GM19238 (cell line): Measurements from ENCODE around the gene UQCRC1.

Experiments used
- DNase-seq: peaks from one replicate; pipeline ENCODE4 v3.0.0; 2011; ENCODE audit warnings: low spot score; ENCODE audit not compliant: insufficient read length

The UQCRC1 gene

DNA sequence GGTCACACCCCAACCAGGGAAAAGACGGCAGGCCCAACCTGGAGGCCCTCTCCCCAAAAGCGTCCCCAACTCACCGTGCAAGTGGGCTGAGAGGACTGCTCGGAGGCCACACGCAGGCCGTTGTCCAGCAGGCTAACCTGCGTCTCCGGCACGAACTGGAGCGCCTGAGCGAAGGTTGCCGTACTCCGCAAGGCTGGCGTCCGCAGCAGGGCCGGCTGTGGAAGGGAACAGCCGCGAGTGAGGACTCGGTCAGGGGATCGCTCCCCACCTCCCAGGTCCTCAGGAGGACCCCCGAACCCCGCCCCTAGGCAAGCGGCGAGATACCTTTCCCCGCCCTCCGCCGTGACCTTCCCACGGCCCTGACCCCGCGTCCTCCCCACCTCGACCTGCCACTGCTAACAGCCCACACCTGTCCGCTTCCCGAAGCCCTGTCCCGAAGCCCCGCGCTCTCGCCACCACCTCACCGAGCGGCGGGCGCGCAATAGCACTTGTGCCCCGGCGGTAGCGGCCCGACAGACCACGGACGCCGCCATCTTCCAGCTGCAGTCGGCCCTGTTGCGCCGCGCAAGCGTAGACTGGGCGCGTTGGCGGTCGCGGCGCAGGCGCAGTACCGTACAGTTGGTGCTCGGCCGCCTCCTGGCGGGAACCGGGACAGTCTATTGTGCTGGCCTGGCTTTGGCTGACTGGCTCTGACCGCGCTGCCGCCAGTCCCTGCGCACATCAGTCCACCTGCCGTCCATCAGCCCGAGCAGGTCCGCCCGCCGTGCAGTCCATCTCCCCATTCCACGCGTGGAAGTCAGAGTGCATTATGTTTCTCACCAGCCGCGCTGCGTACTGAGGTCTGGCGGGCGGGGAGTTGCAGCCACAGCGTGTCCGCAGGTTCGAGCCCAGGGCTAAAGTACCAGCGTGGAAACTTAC lies at the start of gene UQCRC1:
UQCRC1 (minus strand) TSS at position 559 of the 918 bp plus-strand sequence; CDS start at position 533, 26 bp downstream.
- DNase-seq, result peak; percentile 98

DNA sequence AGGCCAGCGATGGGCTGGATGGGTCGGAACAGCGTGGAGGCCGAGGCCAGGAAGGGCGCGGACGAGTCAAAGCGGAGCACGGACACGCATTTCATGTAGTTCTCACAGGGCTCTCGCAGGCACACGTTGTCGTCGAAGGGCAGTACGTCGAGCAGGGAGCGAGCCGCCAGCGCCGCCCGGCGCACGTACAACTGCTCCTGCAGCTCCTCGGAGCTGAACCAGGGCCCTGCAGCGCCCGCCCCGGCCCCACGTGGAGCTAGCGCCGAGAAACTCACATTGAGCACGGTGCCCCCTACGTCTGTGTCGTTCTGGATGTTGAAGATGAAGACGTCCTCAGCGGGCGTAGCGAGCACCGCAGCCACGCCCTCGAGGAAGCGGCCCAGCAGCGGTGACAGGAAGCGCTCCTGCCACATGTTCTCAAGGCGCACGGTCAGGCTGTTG lies 47.4 kb upstream of the UQCRC1 start:
- DNase-seq, result no peak

DNA sequence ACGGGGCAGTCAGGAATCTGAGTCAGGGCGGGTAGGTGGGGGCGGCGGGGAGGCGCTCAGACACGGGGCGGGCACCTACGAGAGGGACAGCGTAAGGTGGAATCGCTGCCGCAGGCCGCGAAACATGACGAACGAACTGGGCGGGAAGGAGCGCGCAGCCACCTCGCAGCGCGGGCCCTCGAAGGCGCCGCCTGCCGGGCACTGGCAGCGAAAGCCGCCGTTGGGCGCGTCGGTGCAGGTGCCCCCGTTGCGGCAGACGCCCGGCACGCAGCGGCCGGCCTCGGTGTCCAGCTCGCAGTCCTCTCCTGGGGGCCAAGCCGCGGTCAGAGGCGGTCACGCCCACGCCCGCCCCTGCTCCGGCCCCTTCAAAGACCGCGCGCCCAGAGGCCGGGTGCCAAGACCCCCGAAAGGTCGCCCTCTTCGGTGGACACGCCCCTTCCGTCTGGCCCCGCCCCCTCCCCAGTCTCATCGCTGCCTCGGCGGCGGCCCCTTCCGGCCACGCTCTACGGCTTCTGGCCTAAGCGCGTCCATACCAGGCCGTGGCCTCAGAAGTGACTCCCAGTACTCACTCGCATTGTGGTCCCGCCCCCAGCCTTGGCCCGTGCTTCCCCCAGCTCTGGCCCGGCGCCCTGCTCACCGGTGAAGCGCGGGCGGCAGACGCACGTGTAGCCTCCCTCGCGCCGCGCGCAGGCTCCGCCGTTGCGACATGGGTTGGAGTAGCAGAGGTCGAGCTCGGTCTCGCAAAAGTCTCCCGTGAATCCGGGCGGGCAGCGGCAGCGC lies 46.8 kb upstream of the UQCRC1 start:
- DNase-seq, result peak; percentile 87

DNA sequence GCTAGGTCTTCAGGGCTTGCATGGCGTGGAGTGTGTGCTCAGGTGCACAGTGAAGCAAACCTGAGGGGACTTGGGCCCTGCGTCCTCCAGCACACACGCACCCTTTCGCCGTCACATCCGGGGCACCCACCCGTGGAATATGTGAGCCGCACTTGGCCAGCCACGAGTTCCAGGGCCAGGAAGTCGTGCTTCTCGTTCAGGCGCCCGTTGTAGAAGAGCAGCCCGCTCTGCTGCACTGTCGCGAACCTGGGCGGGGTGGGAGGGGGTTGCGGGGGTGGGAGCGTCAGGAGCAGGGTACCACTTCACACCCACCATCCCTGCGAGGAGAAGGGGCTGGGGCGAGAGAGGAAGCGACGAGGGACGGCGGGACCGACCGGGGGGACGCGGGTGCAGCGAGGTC lies 46.2 kb upstream of the UQCRC1 start:
- no peak for DNase-seq

DNA sequence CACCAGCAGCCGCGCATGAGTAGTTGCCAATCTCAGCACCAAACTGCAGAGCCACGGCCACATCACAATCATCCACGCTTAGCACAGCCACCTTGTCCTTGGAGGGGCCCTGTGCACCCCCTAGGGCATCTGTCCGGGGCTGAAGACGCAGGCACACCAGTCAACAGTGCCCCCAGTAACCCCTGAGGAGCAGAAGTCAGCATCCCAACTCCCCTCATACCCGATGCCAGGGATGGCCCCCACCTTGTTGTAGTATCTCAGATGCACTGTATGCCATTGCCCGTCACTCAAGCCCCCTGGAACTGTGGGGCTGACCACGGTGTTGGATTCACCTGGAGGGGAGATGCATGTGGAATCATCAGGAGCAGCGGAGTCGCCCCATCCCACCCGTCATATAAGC lies 45.6 kb upstream of the UQCRC1 start:
- DNase-seq, result no peak

DNA sequence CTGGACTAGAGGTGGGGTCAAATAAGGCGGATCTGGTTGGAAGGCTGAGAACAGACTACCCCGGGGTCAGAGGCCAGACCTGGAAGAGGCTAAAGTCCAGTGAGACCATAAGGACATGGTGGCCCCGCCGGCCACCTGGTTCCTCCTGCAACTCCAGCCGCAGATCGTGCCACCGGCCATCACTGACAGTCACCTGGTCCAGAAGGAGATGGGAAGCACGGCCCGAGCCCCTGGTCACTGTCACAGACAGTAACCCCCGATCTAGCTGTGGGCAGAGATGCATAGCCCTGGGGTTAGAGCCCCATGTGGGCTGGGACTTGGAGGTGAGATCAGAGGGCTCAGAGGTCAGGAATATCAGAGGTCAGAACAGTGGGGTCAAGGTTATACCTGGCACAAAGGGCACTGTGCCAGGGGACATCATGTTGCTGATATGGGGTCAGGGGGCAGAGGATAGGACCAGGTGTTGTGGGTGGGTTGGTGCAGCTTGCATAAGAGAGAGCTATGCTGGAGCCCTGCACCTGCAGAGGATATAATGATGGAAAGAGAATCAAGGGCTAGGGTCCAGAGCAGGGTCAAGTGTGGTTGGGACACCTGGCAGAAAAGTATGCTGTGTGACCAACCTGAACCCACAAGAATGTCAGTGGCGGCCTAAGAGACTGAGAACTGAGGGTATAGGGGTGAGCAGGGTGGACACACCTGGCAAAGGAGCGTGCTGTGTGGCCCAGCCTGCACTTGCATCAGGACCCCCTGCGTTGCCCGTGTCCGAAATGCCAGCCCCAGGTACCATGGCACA lies 43.7 kb upstream of the UQCRC1 start:
- no peak for DNase-seq

DNA sequence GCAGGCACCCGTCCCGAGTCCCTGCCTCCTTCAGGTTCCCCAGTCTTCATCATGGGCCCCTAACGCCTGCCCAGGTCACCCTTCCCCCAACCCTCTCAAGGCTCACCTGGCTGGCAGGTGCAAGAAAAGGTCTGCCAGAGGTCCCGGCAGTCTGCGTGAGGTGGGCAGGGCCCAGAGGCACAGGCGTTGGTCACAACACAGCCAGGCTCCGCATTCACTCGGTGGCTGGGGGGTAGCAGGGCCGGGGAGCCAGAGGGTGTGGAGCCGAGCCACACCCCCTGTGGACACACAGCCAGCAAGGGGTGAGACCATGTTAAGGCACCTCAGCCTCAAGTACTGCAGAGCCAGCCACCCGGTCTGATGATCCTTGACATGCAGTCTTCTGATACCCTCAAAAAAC lies 42.3 kb upstream of the UQCRC1 start:
- DNase-seq, result no peak

DNA sequence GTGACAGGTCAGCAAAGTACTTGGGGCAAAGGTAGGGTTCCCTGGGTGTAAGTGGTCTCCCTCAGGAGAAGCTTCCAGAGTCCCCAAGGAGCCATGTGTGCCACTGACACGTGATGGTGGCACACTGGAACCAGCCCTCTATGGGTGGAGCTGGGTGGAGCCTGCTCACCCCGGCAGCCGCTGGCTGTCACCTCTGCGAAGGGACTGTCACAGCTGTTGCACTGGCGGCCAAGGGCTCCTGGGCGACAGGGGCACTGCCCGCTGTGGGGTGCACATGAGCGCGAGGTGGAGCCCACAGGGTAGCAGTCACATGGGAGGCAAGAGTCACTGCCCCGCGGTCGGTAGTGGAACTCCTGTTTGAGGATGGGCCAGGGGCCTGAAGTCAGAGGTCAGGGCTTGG lies 41.3 kb upstream of the UQCRC1 start:
- no peak for DNase-seq

DNA sequence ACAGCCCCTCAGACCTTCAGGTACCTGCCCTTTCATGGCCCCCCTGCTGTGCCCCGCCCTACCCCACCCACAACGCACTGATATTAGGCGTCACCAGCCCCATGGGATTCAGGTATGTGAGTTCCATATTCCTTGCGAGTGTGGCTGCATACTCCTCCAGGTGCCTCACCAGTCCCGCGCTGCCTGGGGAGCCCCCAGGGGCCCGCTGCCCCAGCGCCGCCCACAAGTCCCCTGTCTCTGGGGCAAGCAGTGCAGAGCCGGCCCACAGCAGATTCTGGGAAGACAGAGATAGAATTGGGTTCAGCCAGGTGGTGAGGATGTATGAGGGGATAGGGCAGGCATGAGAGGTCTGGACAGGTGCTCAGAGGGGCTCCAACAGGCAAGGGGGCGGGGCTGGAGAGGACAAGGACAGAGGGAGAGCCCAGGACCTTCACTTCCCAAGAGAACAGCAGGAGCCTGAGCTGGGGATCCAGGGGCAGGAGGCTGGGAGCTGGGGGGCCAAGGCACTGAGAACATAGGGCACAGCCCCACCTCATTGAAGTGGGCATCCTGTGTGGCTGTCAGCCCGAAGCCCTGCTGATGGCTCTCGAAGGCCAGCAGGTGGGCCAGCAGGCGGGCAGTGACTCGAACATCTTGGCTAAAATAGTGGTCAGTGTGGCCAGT lies 38.9 kb upstream of the UQCRC1 start:
- DNase-seq, result no peak

DNA sequence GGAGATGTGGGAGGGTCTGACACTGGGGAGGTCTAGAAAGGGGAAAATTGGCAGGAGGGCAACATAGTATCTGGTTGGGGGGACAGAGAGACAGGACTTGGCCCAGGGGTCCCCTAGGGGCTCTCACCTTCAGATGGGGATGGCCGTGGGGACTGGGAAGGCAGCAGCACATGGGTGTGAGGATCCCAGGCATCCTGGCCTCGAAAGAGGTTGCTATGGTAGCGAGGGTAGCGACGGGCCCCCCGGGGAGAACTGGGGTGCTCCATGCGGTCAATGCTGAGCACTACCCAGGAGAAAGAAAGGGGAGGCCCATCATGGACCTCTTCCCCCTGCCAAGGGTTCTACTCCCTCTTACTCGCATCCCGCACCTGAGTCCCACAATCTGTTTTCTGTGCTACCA lies 38.3 kb upstream of the UQCRC1 start:
- DNase-seq, result no peak

DNA sequence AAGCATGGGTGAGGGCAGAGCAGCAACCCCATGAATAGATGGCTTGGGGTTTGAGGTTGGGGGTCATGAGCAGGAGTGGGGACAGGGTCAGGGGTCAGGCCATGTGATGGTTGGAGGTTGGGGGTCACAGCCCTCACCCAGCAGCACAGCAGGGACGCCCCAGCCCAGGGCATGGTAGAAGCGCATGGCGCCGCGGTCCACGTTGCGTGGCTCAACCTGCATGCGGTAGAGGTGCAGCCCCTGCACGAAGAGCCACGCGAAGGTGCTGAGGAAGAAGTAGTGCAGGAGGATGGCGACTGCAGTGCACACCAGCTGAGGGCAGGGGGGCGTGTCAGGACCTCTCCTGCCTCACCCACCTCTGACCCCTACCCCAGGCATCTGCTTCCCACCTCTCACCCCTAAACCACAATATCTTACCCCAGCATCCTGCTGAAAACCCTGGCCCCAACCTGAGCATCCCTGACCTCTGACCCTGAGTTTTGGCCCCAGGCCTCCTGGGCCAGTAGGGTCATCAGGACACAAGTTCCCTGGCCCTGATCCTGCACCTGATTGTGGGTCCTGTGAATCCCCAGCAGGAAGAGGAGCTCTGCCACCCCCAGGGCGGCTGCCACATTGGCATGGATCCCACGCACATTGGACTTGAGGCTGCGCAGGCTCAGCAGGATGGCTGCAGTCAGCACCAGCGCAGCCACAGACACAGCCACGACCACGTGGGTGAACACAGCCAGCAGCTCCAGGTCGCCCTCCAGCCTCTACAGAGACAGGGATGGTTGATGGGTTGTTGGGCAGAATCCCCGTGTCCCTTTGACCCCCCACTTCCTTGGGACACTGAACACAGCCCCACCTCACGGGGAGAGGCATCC lies 35.7 kb upstream of the UQCRC1 start:
- no peak for DNase-seq

DNA sequence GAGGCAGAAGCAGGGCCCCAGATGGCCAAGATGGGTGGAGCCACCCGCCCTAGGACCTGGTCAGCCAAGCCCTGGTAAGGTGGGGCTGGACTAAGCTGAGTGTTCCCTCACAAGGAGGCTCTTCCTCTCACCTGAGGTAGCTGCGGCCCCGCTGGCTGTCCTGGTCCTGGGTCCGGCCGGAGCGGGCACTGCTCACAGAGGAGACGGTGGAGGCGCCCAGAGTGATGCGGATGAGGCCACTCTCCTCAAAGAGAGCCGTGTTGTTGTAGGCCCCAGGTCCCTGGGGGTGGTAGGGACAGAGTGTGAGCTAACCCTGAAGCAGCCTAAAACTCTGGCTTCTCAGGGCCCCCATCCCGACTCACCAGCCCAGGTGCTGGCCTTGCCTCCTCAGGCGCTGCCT lies 33.2 kb upstream of the UQCRC1 start:
- DNase-seq, result no peak

DNA sequence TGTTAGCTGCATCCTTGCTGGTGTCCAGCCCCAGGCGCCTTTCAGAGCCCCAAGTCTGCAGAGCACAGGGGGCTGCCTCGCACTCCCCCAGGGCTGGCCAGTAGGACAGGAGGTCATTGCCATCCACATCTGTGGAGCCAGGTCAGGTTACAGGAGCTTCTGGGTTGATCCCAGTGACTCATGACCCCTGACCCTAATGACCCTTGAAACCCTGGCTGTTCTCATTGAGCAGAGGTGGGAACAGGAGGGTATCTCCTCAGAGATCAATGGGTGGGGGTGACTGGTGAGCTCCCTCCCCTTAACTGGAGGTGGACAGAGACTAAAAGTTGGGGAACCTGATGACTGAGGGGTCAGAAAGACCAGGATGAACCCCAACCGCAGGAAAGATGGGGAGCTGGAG lies 31.9 kb upstream of the UQCRC1 start:
- no peak for DNase-seq

DNA sequence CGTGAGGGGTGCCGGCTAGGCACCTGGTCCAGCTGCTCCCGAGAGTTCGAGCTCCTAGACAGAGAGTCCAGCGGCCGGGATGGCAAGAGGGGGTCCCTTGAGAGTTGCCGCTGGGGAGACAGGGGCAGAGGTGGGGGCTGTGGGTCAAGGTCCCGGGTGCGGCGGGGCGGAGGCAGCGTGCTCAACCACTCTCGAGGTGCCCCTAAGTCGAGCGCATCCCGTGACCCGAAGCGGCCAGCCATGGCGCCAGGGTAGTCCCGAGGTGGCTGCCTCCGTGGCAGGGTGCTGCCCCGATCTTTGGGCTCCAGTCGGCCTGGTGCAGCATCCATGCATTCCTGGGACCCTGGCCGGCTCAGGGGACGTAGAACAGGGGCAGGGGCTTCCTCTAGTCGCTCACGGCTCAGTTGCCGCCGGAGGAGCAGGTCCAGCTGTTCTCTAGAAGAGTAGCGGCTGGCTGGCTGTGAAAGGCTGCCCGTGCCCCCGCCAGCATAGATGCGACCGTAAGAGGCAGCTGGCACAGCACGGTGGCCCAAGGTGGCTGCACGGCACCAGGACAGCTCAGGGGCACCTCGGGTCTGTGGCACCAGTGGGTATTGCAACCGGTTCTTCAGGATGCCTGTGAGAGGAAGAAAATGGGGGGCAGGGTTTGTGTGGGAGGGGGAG lies 30.6 kb upstream of the UQCRC1 start:
- no peak for DNase-seq

DNA sequence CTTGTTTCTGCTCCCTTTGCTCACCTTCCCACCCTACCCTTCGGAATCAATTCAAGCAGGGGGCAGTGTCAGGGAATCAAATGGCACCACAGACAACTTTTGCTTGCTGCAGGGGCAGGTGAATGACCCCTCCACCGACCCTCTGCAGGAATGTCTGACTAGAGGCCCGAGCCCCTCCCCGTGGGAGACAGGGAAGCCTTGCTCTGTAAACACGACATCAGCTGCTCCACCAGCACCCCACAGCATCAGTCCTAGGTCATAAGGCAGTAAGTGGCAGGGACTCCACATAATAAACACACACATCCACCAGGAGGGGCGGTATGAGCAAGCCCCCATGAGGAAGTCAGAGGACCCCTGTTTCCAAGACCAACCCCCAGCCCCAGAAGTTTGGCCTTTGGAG lies 27.9 kb upstream of the UQCRC1 start:
- DNase-seq, result no peak

DNA sequence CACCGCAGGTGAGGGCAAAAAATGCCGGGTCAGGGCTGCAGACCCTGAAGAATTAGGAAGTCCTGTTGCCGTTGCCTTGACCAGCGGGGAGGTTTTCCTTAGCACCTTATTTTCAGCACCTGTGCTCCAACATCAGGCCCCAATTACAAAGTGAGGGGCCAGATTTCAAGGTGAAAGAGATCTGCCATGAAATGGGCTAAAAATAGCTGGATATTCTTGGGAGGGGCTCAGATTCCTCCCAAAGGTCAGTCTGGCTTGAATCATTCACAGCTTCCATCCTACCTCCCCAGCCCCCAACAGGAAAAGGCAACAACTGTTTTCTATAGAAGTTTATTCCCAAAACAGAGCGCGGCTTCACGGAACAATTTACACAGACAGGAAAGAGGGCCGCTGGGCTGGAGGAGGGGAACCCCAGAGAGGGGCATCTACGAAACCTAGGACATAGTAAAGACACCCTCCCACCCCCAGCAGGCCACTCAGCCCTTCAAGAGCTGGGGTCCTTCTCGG lies 26.8 kb upstream of the UQCRC1 start:
- no peak for DNase-seq

DNA sequence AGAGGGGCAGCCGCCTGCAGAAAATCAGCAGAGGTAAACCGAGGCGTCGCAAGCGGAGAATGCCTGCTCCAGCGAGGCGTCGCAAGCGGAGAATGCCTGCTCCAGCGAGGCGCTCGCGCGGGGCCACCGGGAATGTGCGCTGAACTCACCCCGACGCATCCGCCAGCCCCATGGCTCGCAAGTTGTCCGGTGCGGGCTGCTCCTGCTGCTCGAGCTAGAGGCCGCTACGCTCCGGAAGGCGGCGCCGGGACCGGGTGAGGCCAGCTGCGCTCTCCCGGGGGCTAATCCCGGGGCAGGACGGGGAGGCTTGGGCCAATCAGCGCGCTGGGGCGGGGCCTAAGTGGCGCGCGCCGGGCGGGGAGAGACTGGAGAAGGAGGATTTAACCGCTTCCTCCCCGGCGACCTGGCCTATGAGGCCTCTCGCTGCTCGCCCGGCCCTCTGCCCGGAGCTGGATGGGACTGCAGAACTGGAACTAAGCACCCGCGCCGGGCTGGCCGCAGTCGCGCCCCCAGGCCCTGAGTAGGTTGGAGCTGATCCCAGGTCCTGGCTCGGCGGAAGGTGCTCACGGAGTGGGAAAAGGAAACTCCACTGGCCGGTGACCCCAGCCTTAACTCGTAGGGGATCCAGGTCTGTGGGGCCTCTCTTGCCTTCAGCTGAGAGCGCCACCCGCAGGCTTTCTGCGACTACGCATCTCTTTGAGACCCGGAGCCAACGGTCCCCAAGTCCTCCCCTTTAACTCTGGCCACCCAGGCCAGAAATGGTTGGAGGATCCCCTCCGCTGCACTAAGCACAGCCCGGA lies 26.0 kb upstream of the UQCRC1 start, which contains the start of gene SLC26A6:
SLC26A6 (minus strand) TSS at position 240 of the 800 bp plus-strand sequence; CDS start at position 172, 68 bp downstream.
- DNase-seq, result peak; percentile 100

DNA sequence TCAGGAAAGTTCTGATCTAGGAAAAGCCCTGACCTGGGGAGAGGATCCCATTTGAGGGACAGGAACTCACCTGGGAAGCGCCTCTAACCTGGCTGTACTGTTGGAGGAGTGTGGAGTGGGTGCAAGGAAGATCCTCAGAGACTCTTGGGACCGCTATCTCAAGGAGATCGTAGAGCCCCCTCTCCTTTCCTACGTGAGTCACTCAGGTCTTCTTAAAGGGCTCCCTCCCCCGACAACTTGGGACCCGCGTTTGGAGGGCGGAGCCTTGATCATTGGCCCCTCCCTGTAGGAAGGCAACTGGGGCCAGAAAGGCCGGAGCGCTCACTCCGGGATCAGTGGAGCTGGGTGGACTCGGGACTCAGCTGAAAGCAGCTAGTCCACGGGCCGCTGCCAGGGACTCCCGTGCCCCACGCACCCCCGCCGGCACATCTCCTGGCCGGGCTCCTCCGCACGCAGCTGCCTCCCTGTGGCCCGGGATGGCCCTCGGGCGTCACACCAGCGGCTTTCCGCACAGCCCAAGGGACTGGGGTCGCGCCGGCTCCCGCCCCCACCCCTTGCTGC lies 25.3 kb upstream of the UQCRC1 start:
- peak; percentile 69 for DNase-seq
